SH-SY5Y (cell line): Measurements from ENCODE around the gene KMT2E.

Source experiments
- GATA2 ChIP-seq: IDR thresholded peaks from 2 replicates; pipeline ENCODE4 v1.6.1; 2011; ENCODE audit warnings: mild to moderate bottlenecking, low read depth, low read length
- GATA3 ChIP-seq: IDR thresholded peaks from 2 replicates; pipeline ENCODE4 v1.6.1; 2011; ENCODE audit warnings: low read depth, mild to moderate bottlenecking, low read length, moderate library complexity

Gene KMT2E, protein sequence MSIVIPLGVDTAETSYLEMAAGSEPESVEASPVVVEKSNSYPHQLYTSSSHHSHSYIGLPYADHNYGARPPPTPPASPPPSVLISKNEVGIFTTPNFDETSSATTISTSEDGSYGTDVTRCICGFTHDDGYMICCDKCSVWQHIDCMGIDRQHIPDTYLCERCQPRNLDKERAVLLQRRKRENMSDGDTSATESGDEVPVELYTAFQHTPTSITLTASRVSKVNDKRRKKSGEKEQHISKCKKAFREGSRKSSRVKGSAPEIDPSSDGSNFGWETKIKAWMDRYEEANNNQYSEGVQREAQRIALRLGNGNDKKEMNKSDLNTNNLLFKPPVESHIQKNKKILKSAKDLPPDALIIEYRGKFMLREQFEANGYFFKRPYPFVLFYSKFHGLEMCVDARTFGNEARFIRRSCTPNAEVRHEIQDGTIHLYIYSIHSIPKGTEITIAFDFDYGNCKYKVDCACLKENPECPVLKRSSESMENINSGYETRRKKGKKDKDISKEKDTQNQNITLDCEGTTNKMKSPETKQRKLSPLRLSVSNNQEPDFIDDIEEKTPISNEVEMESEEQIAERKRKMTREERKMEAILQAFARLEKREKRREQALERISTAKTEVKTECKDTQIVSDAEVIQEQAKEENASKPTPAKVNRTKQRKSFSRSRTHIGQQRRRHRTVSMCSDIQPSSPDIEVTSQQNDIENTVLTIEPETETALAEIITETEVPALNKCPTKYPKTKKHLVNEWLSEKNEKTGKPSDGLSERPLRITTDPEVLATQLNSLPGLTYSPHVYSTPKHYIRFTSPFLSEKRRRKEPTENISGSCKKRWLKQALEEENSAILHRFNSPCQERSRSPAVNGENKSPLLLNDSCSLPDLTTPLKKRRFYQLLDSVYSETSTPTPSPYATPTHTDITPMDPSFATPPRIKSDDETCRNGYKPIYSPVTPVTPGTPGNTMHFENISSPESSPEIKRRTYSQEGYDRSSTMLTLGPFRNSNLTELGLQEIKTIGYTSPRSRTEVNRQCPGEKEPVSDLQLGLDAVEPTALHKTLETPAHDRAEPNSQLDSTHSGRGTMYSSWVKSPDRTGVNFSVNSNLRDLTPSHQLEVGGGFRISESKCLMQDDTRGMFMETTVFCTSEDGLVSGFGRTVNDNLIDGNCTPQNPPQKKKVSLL (N-terminal part only)

DNA sequence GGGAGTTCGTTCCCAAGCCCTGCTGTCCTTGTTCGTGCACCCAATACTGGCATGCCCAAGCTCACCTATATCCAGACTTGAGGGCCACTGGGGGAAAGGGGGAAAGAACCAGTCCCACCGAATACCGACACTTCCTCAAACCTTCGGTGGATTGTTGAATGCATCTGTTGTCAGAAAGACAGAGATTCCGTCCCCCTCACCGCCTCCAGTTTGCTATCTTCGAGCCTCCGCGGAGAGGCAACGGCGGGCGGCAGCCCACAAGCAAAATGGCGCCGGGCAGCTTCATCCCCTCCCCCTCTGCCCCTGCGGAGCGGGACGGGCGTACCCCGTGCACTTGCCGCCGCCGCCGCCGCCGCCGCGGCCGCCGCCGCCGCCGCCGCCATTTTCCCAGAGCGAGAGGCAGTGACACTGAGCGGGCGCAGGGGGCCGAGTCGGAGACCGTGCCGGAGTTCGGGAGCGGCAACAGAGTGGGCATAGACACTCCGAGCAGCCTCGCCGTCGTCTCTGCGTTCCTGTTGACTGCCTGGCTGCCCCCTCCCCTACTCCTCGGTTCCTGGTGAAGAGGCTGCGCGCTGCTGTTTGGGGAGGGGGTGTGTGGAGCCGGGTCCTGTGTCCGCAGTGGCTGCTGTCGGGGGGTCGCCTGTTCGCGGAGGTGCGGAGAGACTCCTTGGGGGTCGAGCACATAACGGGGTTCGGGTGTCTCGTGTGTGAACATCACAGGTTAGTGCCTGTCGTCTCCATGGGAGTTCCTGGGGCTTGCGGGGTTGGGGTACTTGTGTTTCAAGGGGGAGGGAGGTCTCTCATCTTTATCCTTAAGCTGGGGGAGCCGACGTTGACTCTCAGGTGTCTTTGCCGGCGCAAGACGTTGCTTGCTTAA, at the start of gene KMT2E:
Gene KMT2E, plus strand, starts transcription at position 390 of the 877 bp plus-strand sequence. CDS start 26,748 bp downstream, outside the sequence.
- TF ChIP-seq GATA3, result no peak
- TF ChIP-seq GATA2, result no peak

DNA sequence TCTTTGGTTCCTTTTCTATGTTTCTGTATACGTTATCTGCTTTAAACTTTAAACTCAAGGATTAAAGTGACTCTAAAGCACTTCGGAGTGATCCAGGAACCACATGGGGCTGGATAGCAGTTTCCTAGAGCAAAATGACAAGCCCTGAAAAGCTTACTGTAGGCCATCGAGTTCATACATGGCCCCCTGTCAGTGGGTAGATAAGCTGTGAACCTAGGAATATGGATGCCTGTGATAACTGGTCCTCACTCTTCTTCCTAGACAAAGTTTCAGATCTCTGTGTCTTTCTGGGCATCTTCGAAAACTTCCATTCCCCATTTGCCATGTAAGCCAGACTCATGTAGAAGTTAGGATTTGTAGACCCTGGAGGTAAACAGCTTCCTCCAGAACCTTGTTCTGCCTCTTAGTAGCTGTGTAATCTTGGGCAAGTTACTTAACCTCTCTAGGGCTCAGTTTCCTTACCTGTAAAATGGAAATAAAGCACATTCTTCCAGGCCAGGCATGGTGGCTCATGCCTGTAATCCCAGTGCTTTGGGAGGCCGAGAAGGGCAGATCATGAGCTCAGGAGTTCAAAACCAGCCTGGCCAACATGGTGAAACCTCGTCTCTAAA, 49.3 kb upstream of the KMT2E start:
- TF ChIP-seq GATA3, result no peak
- no peak for TF ChIP-seq GATA2

DNA sequence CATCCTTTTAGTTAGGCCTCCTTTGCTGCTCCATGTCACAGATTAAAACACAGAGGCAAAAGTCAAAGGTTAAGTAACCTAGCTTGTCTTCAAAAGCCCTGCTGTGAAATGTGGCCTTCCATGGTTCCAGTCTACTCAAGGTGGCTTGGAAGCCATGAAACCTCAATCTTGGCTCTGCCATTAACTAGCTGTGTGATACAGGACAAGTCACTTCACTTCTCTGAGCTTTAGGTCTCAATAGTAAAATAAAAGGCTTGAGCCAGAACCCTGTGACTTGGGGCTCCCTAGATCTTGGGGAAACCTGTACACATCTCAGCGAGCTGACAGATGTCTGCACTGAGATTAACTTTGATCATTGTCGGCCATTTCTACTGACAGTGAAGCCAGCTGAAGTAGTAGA, 48.0 kb upstream of the KMT2E start:
- TF ChIP-seq GATA2 (no peak), GATA3 (no peak)

DNA sequence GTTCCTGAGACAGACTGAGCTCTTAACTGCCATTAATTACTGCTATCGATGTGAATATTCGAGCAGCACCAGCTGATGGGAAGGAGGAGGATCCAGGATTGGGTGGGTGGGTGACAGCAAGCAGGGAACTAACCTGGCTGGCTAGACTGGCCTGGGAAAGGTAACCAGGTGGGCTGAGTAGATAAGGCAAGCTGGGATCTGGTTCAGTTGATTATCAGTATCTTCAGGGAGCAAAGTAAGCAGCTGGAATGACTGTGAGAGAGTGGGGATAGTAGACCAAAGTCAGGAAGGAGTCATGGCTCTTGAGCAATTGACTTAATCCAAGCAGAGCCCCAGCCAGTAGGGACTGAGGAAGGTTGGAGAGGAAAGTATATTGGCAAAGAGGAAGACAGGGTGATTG, 46.9 kb upstream of the KMT2E start:
- TF ChIP-seq GATA2 (no peak), GATA3 (no peak)

DNA sequence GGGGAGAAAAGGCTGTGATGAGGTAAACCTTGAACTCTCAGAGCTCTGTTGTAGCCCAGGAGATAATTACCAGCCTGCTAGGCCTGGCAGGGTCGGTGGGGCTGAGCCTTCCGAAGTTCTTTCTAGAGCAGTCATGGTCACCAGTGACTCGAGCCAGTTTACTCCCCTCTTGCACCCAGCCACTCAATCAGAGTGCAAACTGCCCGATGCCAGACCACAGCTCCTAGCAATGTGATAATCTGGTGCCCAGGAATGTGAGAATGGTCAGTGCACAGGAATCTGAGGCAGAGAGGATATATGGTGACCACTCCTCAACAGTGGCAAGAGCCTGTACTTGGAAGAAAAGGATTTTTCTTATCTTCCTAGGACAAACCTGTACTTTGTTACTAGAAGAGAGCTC, 46.4 kb upstream of the KMT2E start:
- no peak for TF ChIP-seq GATA3
- TF ChIP-seq GATA2, result no peak

- no peak for TF ChIP-seq GATA3
- no peak for TF ChIP-seq GATA2
Observed at GRCh38 chr7:104968648-104969047, 45.4 kb upstream of the KMT2E start.

DNA sequence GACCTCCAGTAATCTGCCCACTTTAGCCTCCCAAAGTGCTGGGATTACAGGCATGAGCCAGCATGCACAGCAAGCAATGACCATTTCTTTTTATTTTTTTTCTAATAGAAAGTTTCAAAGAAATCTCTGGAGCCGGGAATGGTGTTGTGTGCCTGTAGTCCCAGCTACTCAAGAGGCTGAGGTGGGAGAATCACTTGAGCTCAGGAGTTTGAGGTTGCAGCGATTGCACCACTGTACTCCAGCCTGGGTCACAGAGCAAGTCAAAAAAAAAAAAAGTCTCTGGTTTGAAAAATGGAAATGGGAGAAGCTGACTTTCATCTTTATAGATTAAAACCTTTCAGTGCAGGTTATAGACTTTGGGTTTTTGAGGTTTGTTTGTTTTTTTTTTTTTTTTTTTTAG, 44.8 kb upstream of the KMT2E start:
- TF ChIP-seq GATA2, result no peak

GRCh38 chr7:104971290-104972071, 42.5 kb upstream of the KMT2E start:
- TF ChIP-seq GATA2 (no peak), GATA3 (no peak)

DNA sequence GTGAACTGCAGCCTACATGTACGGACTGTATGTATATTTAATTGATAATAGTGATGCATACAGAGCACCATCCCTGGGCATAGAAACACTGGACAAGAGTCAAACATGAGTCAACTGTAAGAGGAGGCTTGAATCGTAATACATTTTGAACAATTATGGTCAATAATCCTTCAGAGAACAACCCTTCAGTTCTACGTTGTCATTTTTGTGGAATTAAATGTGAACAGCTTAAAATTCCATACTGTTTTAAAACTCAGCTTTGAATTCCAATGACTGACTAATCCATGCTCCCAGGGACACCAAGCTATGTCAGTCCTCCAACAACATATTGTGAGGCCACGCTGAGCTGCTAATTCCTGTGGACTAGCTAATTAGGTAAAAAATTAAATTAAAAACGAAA, 41.5 kb upstream of the KMT2E start:
- TF ChIP-seq GATA2 (no peak), GATA3 (no peak)

- TF ChIP-seq GATA3, result no peak
Observed at GRCh38 chr7:104973227-104973626, 40.8 kb upstream of the KMT2E start.

DNA sequence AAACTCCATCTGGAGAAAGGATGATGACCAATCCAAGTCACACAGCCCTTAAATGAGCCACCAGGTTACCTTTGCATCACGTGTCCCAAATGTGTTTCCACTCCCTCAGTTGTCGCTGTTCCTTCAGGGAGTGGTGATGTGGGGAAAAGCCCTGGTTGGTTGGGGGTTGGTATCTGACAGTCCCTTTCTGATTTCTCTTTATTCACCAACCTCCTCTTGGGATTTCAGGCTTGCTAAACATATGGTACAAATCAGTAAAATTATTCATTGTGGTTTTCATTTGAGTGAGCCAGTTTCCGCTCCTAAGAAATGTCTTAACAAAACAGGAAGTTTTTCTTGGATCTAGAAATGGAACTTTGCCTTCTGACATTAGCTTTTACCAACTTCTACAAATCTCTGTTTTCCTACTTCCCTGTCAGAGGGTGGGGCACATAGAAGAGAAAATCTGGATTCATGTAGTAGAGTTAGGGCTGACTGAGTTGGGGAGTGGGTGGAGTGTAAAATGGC, 40.0 kb upstream of the KMT2E start:
- TF ChIP-seq GATA2, result no peak
- TF ChIP-seq GATA3, result no peak

- no peak for TF ChIP-seq GATA2
- no peak for TF ChIP-seq GATA3
Observed at GRCh38 chr7:104976966-104977636, 36.9 kb upstream of the KMT2E start.
